Fibroblast of mammary gland (primary cell): ENCODE measurements around the gene SELP.

Source experiments
- DNase-seq: peaks from one replicate; pipeline ENCODE4 v3.0.0-alpha.2; 2010; ENCODE audit warnings: low read depth
- H3K4me3 ChIP-seq: 2 replicates; pipeline ENCODE4 v1.5.1; 2011; ENCODE audit warnings: low read depth, mild to moderate bottlenecking, low read length, moderate library complexity; ENCODE audit not compliant: control insufficient read depth
- TF ChIP-seq, protein P1 (sequence below): conservative IDR thresholded peaks from 2 replicates; pipeline ENCODE4 v1.5.1; 2011; ENCODE audit warnings: low read depth, low read length, inconsistent platforms; ENCODE audit not compliant: control insufficient read depth, insufficient read depth

The SELP gene

GRCh38 chr1:169620565-169620964, 9.4 kb downstream of the SELP start:
- TF ChIP-seq, protein P1, sequence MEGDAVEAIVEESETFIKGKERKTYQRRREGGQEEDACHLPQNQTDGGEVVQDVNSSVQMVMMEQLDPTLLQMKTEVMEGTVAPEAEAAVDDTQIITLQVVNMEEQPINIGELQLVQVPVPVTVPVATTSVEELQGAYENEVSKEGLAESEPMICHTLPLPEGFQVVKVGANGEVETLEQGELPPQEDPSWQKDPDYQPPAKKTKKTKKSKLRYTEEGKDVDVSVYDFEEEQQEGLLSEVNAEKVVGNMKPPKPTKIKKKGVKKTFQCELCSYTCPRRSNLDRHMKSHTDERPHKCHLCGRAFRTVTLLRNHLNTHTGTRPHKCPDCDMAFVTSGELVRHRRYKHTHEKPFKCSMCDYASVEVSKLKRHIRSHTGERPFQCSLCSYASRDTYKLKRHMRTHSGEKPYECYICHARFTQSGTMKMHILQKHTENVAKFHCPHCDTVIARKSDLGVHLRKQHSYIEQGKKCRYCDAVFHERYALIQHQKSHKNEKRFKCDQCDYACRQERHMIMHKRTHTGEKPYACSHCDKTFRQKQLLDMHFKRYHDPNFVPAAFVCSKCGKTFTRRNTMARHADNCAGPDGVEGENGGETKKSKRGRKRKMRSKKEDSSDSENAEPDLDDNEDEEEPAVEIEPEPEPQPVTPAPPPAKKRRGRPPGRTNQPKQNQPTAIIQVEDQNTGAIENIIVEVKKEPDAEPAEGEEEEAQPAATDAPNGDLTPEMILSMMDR = no peak
- no peak for DNase-seq
- no peak overlapping the region for H3K4me3 ChIP-seq

DNA sequence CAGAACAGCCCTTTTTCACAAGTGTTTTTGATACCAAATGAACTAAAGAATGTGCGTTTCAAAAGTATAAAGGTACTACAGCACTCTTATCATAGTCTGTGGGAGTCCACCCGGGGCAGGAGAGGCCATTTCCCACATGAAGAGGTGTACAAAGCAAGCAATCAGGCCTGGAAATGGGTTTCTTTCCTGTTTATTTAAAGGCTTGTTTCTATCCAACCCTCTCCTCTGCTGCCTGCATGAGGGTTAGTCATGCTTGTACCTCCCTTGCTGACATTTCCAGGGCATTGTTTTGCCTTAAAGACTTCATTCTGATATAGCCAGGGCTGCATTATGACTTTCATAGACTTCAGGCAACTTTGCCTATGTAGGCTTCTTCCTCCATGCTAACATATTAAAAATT, 11.6 kb downstream of the SELP start:
- TF ChIP-seq, protein P1 = no peak
- H3K4me3 ChIP-seq = no peak overlapping the region
- DNase-seq = no peak

GRCh38 chr1:169615803-169616202, 14.1 kb downstream of the SELP start:
- no peak overlapping the region for H3K4me3 ChIP-seq
- TF ChIP-seq, protein P1 = no peak
- no peak for DNase-seq

GRCh38 chr1:169610858-169611257, 19.1 kb downstream of the SELP start:
- TF ChIP-seq, protein P1 = no peak
- DNase-seq = no peak
- H3K4me3 ChIP-seq = no peak overlapping the region

DNA sequence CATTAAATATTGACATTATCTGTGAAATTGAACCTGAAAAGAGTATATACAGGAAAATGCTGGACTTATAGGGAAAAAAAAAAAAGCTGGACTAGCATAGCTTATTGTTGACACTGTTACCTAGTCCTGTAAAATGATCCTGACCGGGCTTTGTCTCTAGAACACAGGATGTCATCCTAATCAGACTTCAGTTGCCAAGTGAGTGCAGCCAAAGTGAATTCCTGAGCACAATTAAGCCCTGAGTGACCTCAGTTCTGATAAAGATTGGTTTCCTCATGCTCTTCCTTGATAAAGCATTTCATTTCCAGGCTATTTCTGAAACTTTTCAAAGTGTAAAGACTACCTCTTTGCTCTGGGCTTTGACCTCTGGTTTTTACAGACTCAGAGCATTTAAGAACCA, 19.8 kb downstream of the SELP start:
- H3K4me3 ChIP-seq = no peak overlapping the region
- DNase-seq = no peak
- TF ChIP-seq, protein P1 = no peak

- TF ChIP-seq, protein P1 = no peak
- no peak overlapping the region for H3K4me3 ChIP-seq
- DNase-seq = no peak
Measured at GRCh38 chr1:169608226-169608625, 21.7 kb downstream of the SELP start.
